ENCODE results near the gene OR4E1.
"Not testable (repeated sequence)": the region's sequence is repeated elsewhere in the genome, so short reads cannot be mapped to it uniquely, and the experiment has no call there.

The OR4E1 gene

GRCh38 chr14:21673718-21674117 is at the start of gene OR4E1:
Gene OR4E1 (minus strand): TSS chr14:21673818. CDS start chr14:21670935, 2,883 bp downstream.
- no peak for DNase-seq (ENCODE audit: low read depth)

GRCh38 chr14:21721504-21721903 is 47.9 kb upstream of the OR4E1 start:
- no peak for DNase-seq (ENCODE audit: low read depth)

GRCh38 chr14:21719841-21720240 is 46.2 kb upstream of the OR4E1 start:
- DNase-seq (ENCODE audit: low read depth), result no peak

GRCh38 chr14:21714318-21714929 is 40.8 kb upstream of the OR4E1 start:
- DNase-seq (ENCODE audit: low read depth), result no peak

GRCh38 chr14:21712036-21712435 is 38.4 kb upstream of the OR4E1 start:
- no peak for DNase-seq (ENCODE audit: low read depth)

GRCh38 chr14:21711360-21711961 is 37.8 kb upstream of the OR4E1 start:
- peak; percentile 69 for DNase-seq (ENCODE audit: low read depth)

- no peak for DNase-seq (ENCODE audit: low read depth)
Measured at GRCh38 chr14:21704338-21704737, 30.7 kb upstream of the OR4E1 start.

GRCh38 chr14:21703357-21704326 is 30.0 kb upstream of the OR4E1 start:
- DNase-seq (ENCODE audit: low read depth), result no peak

GRCh38 chr14:21702316-21702715 is 28.7 kb upstream of the OR4E1 start:
- DNase-seq (ENCODE audit: low read depth), result no peak

GRCh38 chr14:21699551-21699950 is 25.9 kb upstream of the OR4E1 start:
- no peak for DNase-seq (ENCODE audit: low read depth)

GRCh38 chr14:21698538-21698937 is 24.9 kb upstream of the OR4E1 start:
- DNase-seq (ENCODE audit: low read depth), result not testable (repeated sequence)

GRCh38 chr14:21697662-21698061 is 24.0 kb upstream of the OR4E1 start:
- DNase-seq (ENCODE audit: low read depth), result not testable (repeated sequence)

GRCh38 chr14:21694425-21694824 is 20.8 kb upstream of the OR4E1 start:
- DNase-seq (ENCODE audit: low read depth), result no peak

- peak; percentile 12 for DNase-seq (ENCODE audit: low read depth)
Measured at GRCh38 chr14:21686468-21686867, 12.8 kb upstream of the OR4E1 start.

GRCh38 chr14:21680072-21680471 is 6.5 kb upstream of the OR4E1 start:
- peak; percentile 72 for DNase-seq (ENCODE audit: low read depth)

GRCh38 chr14:21675566-21675965 is 1.9 kb upstream of the OR4E1 start:
- DNase-seq (ENCODE audit: low read depth), result no peak

- DNase-seq (ENCODE audit: low read depth), result peak; percentile 64
Measured at GRCh38 chr14:21672116-21672515, 1.5 kb downstream of the OR4E1 start.

- DNase-seq (ENCODE audit: low read depth), result no peak
Measured at GRCh38 chr14:21671371-21671770, 2.2 kb downstream of the OR4E1 start.

- no peak for DNase-seq (ENCODE audit: low read depth)
Measured at GRCh38 chr14:21669284-21669683, 4.3 kb downstream of the OR4E1 start.

- DNase-seq (ENCODE audit: low read depth), result peak; percentile 86
Measured at GRCh38 chr14:21668377-21668776, 5.2 kb downstream of the OR4E1 start.

- DNase-seq (ENCODE audit: low read depth), result no peak
Measured at GRCh38 chr14:21656980-21657379, 16.6 kb downstream of the OR4E1 start.

GRCh38 chr14:21654215-21654614 is 19.4 kb downstream of the OR4E1 start:
- DNase-seq (ENCODE audit: low read depth), result no peak

Data from iris pigment epithelial cell (primary cell).